Hepatocyte (in vitro differentiated cells): Measurements from ENCODE around the gene NFIL3. TPM values are rescaled to one million over a fixed set of nuclear protein-coding genes. Genes with fewer than 3 reads are reported as not detected.
A peak's percentile ranks its signal among the peaks of the same experiment; 100 is the strongest.

Experiments
- DNase-seq: peaks from one replicate; pipeline ENCODE4 v3.0.0-alpha.2; 2016; ENCODE audit warnings: low spot score
- H2AFZ ChIP-seq: fragments of 200-600 bp; sonication (generic); 2 replicates; pipeline ENCODE4 v1.6.0; 2016; ENCODE audit warnings: antibody characterized with exemption, mild to moderate bottlenecking
- H3K27ac ChIP-seq: fragments of 200-600 bp; sonication (generic); 2 replicates; pipeline ENCODE4 v1.5.1; 2016; ENCODE audit warnings: mild to moderate bottlenecking
- H3K27me3 ChIP-seq: fragments of 200-600 bp; sonication (generic); 2 replicates; pipeline ENCODE4 v1.6.1; 2016
- H3K36me3 ChIP-seq: fragments of 200-600 bp; sonication (generic); replicated peaks from 2 replicates; pipeline ENCODE4 v1.5.1; 2016; ENCODE audit warnings: low read depth; ENCODE audit not compliant: insufficient read depth
- H3K4me1 ChIP-seq: fragments of 200-600 bp; sonication (generic); 2 replicates; pipeline ENCODE4 v1.5.1; 2016; ENCODE audit warnings: mild to moderate bottlenecking, moderate library complexity; ENCODE audit not compliant: insufficient read depth
- H3K4me2 ChIP-seq: fragments of 200-600 bp; sonication (generic); 2 replicates; pipeline ENCODE4 v1.6.0; 2016
- H3K4me3 ChIP-seq: fragments of 200-600 bp; sonication (generic); 2 replicates; pipeline ENCODE4 v1.5.1; 2016; ENCODE audit warnings: mild to moderate bottlenecking
- H3K79me2 ChIP-seq: fragments of 200-600 bp; sonication (generic); 2 replicates; pipeline ENCODE4 v1.6.0; 2017; ENCODE audit warnings: mild to moderate bottlenecking
- H3K9me2 ChIP-seq: fragments of 200-600 bp; sonication (generic); replicated peaks from 2 replicates; pipeline ENCODE4 v1.6.0; 2017; ENCODE audit warnings: mild to moderate bottlenecking; ENCODE audit not compliant: insufficient read depth
- H3K9me3 ChIP-seq: fragments of 200-600 bp; sonication (generic); 2 replicates; pipeline ENCODE4 v1.5.1; 2016; ENCODE audit warnings: low read depth, mild to moderate bottlenecking
- H4K20me1 ChIP-seq: fragments of 200-600 bp; sonication (generic); 2 replicates; pipeline ENCODE4 v1.6.0; 2016; ENCODE audit warnings: mild to moderate bottlenecking; ENCODE audit not compliant: insufficient read depth, poor library complexity, severe bottlenecking
- CTCF ChIP-seq: fragments of 200-600 bp; sonication (generic); IDR thresholded peaks from 2 replicates; pipeline ENCODE4 v1.5.1; 2016; ENCODE audit warnings: antibody characterized with exemption, mild to moderate bottlenecking; ENCODE audit not compliant: poor library complexity
- EZH2 ChIP-seq: fragments of 200-600 bp; sonication (generic); IDR thresholded peaks from 2 replicates; pipeline ENCODE4 v1.6.1; 2016; ENCODE audit warnings: antibody characterized with exemption, mild to moderate bottlenecking, borderline replicate concordance
- EZH2phosphoT487 ChIP-seq: fragments of 200-600 bp; sonication (generic); IDR thresholded peaks from one replicate; pipeline ENCODE4 v1.6.1; 2018; ENCODE audit warnings: antibody characterized with exemption, mild to moderate bottlenecking, low read depth, moderate library complexity; ENCODE audit not compliant: unreplicated experiment, severe bottlenecking
- WGBS: methylation state at CpG from one replicate; pipeline ENCODE4 v1.1.6; 2016; ENCODE audit warnings: low lambda C conversion rate; ENCODE audit errors: missing lambda C conversion rate; 5-methylcytosine and 5-hydroxymethylcytosine counted together
- polyA plus RNA-seq: library from polyadenylated mRNA; unstranded; fragments of >200 nt; fragmentation: Nextera tagmentation; extraction: Ambion mirVana; gene quantifications from 2 replicates; pipeline ENCODE4 v1.2.1, GENCODE V29; 2016
- total RNA-seq: library from RNA; depleted of rRNA; stranded (reverse); fragments of >200 nt; gene quantifications from 2 replicates; pipeline ENCODE4 v1.2.3, GENCODE V29; 2014

The NFIL3 gene
- total and polyA plus RNA-seq, 2 experiments from 2014 or later = 69.6 to 99.6 TPM

GRCh38 chr9:91395106-91395552 lies 28.5 kb downstream of the NFIL3 start:
- Histone ChIP-seq H3K4me3 (no peak overlapping the region), H3K4me1 (no peaks in the 10 kb centered on the region), H2AFZ (no peak overlapping the region), H3K4me2 (no peak overlapping the region), H3K27ac (no peak overlapping the region), H3K9me3 (no peaks in the 10 kb centered on the region), H3K79me2 (no peaks in the 10 kb centered on the region), H3K27me3 (no peaks in the 10 kb centered on the region), H3K9me2 (no peaks in the 10 kb centered on the region), H4K20me1 (no peaks in the 10 kb centered on the region), H3K36me3 (no peaks in the 10 kb centered on the region)
- TF ChIP-seq CTCF (no peak), EZH2 (no peak), EZH2phosphoT487 (no peak)
- peak; percentile 15 for DNase-seq
- 81% methylated on average over 4 of the region's 4 CpGs for WGBS

GRCh38 chr9:91393826-91394225 lies 29.8 kb downstream of the NFIL3 start:
- H3K36me3 ChIP-seq = no peaks in the 10 kb centered on the region
- H3K79me2 ChIP-seq = no peaks in the 10 kb centered on the region
- TF ChIP-seq EZH2phosphoT487 (no peak), CTCF (no peak), EZH2 (no peak)
- no peak for DNase-seq
- no peak overlapping the region for H3K27ac ChIP-seq
- H3K4me3 ChIP-seq = no peak overlapping the region
- H3K4me2 ChIP-seq = no peak overlapping the region
- WGBS = 97% methylated on average over 5 of the region's 5 CpGs
- H2AFZ ChIP-seq = no peak overlapping the region
- H3K9me3 ChIP-seq = no peaks in the 10 kb centered on the region
- no peaks in the 10 kb centered on the region for H4K20me1 ChIP-seq
- no peaks in the 10 kb centered on the region for H3K4me1 ChIP-seq
- H3K9me2 ChIP-seq = no peaks in the 10 kb centered on the region
- no peaks in the 10 kb centered on the region for H3K27me3 ChIP-seq

GRCh38 chr9:91392435-91392834 lies 31.2 kb downstream of the NFIL3 start:
- no peak overlapping the region for H3K4me2 ChIP-seq
- H3K27ac ChIP-seq = no peak overlapping the region
- 100% methylated on average over 1 of the region's 1 CpG for WGBS
- DNase-seq = no peak
- no peaks in the 10 kb centered on the region for H3K79me2 ChIP-seq
- no peaks in the 10 kb centered on the region for H4K20me1 ChIP-seq
- H3K4me1 ChIP-seq = no peaks in the 10 kb centered on the region
- H3K36me3 ChIP-seq = no peaks in the 10 kb centered on the region
- H3K9me3 ChIP-seq = no peaks in the 10 kb centered on the region
- no peaks in the 10 kb centered on the region for H3K27me3 ChIP-seq
- H2AFZ ChIP-seq = no peak overlapping the region
- no peaks in the 10 kb centered on the region for H3K9me2 ChIP-seq
- TF ChIP-seq EZH2 = no peak
- no peak for TF ChIP-seq CTCF
- no peak for TF ChIP-seq EZH2phosphoT487
- no peak overlapping the region for H3K4me3 ChIP-seq

GRCh38 chr9:91391818-91392217 lies 31.8 kb downstream of the NFIL3 start:
- Histone ChIP-seq H3K36me3 (no peaks in the 10 kb centered on the region), H2AFZ (no peak overlapping the region), H3K79me2 (no peaks in the 10 kb centered on the region), H3K27me3 (no peaks in the 10 kb centered on the region), H3K9me3 (no peaks in the 10 kb centered on the region), H3K27ac (no peak overlapping the region), H3K9me2 (no peaks in the 10 kb centered on the region), H3K4me3 (no peak overlapping the region), H3K4me2 (no peak overlapping the region), H4K20me1 (no peaks in the 10 kb centered on the region), H3K4me1 (no peaks in the 10 kb centered on the region)
- no peak for TF ChIP-seq EZH2
- TF ChIP-seq EZH2phosphoT487 = no peak
- TF ChIP-seq CTCF = no peak
- WGBS = 89% methylated on average over 2 of the region's 2 CpGs
- no peak for DNase-seq
